Endothelial cell of umbilical vein (primary cell): ENCODE measurements around the gene FRG2B. TPM values are rescaled to one million over a fixed set of nuclear protein-coding genes. Genes with fewer than 3 reads are reported as not detected.
"Not testable (repeated sequence)": the region's sequence is repeated elsewhere in the genome, so short reads cannot be mapped to it uniquely, and the experiment has no call there.

Source experiments
- BruUV-seq: library from RNA; stranded (reverse); fragments of 400-500 nt; replicated peaks from 2 replicates; lab custom pipeline; 2021; lab: Mats Ljungman, UMichigan
- CTCF ChIA-PET: fragments of 300-600, 350-600 bp; sonication (Branson Sonifier 250); formaldehyde crosslinking; loops from one replicate; lab custom pipeline; 2021; ENCODE audit warnings: antibody characterized with exemption, inconsistent platforms; lab: Charles Lee
- POLR2A ChIA-PET: fragments of 300-600, 350-600 bp; sonication (Branson Sonifier 250); formaldehyde crosslinking; loops from one replicate; lab custom pipeline; 2021; ENCODE audit warnings: antibody characterized with exemption, inconsistent platforms; lab: Charles Lee
- DNase-seq: peaks from one replicate; pipeline ENCODE4 v3.0.0-alpha.2; 2011; ENCODE audit warnings: low read depth, low spot score
- FAIRE-seq: peaks from 2 replicates; lab custom pipeline; 2011; peaks lifted over from hg19 to GRCh38; lab: Jason Lieb, UNC
- H2AFZ ChIP-seq: 2 replicates; pipeline ENCODE4 v1.6.0; 2012; ENCODE audit warnings: low read depth, low read length, control low read depth, inconsistent platforms
- H3K27ac ChIP-seq: 2 replicates; pipeline ENCODE4 v1.5.1; 2011; ENCODE audit warnings: low read depth, mild to moderate bottlenecking, control low read depth, low read length, moderate library complexity; ENCODE audit not compliant: insufficient read depth
- H3K27me3 ChIP-seq, 2 experiments: 2 replicates each; pipeline versions ENCODE4 v1.6.0 to v1.6.1; 2011; ENCODE audit warnings: low read length in 2 of 2, mixed read lengths in 1 of 2; ENCODE audit not compliant: control insufficient read depth in 2 of 2, insufficient read depth in 2 of 2
- H3K36me3 ChIP-seq, 2 experiments: 2 replicates in 1 of 2; 3 replicates in 1 of 2; pipeline ENCODE4 v1.5.1; 2011; ENCODE audit warnings: low read length in 2 of 2, mild to moderate bottlenecking in 1 of 2, moderate library complexity in 1 of 2; ENCODE audit not compliant: control insufficient read depth in 2 of 2, insufficient read depth in 2 of 2; ENCODE audit errors: extremely low read depth in 1 of 2
- H3K4me1 ChIP-seq: 3 replicates; pipeline ENCODE4 v1.5.1; 2011; ENCODE audit warnings: mild to moderate bottlenecking, low read length; ENCODE audit not compliant: control insufficient read depth, insufficient read depth; ENCODE audit errors: extremely low read depth
- H3K4me2 ChIP-seq: 2 replicates; pipeline ENCODE4 v1.6.1; 2011; ENCODE audit warnings: low read length, control low read depth, mixed read lengths; ENCODE audit not compliant: insufficient read depth
- H3K4me3 ChIP-seq, 3 experiments: fragments of 200-600 bp in 1 of 3; sonication (generic), shearing (Covaris generic) in 1 of 3; replicated peaks in 1 of 3; 2 replicates each; pipeline ENCODE4 v1.5.1; 2011 to 2016; ENCODE audit warnings: control low read depth in 3 of 3, low read length in 3 of 3, mild to moderate bottlenecking in 2 of 3, inconsistent platforms in 1 of 3, low read depth in 1 of 3, moderate library complexity in 1 of 3; ENCODE audit not compliant: insufficient read depth in 1 of 3
- H3K79me2 ChIP-seq: 2 replicates; pipeline ENCODE4 v1.6.0; 2012; ENCODE audit warnings: low read length, inconsistent platforms; ENCODE audit not compliant: control insufficient read depth, insufficient read depth
- H3K9ac ChIP-seq: replicated peaks from 2 replicates; pipeline ENCODE3; 2011; ENCODE audit warnings: low read length, control low read depth; ENCODE audit not compliant: insufficient read depth; ENCODE audit errors: extremely low read depth
- H3K9me1 ChIP-seq: replicated peaks from 3 replicates; pipeline ENCODE4 v1.6.0; 2011; ENCODE audit warnings: mild to moderate bottlenecking, low read length; ENCODE audit not compliant: control insufficient read depth, insufficient read depth; ENCODE audit errors: extremely low read depth
- H3K9me3 ChIP-seq: replicated peaks from 2 replicates; pipeline ENCODE4 v1.5.1; 2012; ENCODE audit warnings: low read length, inconsistent platforms; ENCODE audit not compliant: control insufficient read depth, insufficient read depth
- H4K20me1 ChIP-seq: replicated peaks from 2 replicates; pipeline ENCODE3; 2011; ENCODE audit warnings: mild to moderate bottlenecking, low read length; ENCODE audit not compliant: control insufficient read depth, insufficient read depth; ENCODE audit errors: extremely low read depth
- EZH2 ChIP-seq: IDR thresholded peaks from 2 replicates; pipeline ENCODE4 v1.6.1; 2012; ENCODE audit warnings: borderline replicate concordance, low read depth, mild to moderate bottlenecking, moderate library complexity, low read length, inconsistent platforms; ENCODE audit not compliant: severe bottlenecking
- FOS ChIP-seq: IDR thresholded peaks from 2 replicates; pipeline ENCODE4 v1.6.1; 2011; ENCODE audit warnings: mild to moderate bottlenecking, low read length, moderate library complexity, borderline replicate concordance; ENCODE audit not compliant: insufficient read depth
- GATA2 ChIP-seq: IDR thresholded peaks from 2 replicates; pipeline ENCODE4 v1.7.0; 2011; ENCODE audit warnings: low read depth, mild to moderate bottlenecking, moderate library complexity, mixed read lengths, low read length; ENCODE audit not compliant: insufficient read length, insufficient read depth
- JUN ChIP-seq: IDR thresholded peaks from 2 replicates; pipeline ENCODE4 v1.6.1; 2011; ENCODE audit warnings: borderline replicate concordance, low read depth; ENCODE audit not compliant: insufficient read length, insufficient read depth
- MYC ChIP-seq: IDR thresholded peaks from one replicate; pipeline ENCODE4 v1.6.1; 2011; ENCODE audit warnings: mild to moderate bottlenecking, low read depth, low read length
- POLR2A ChIP-seq: IDR thresholded peaks from 2 replicates; pipeline ENCODE4 v1.6.1; 2012; ENCODE audit warnings: low read depth, mild to moderate bottlenecking, control low read depth, low read length
- POLR2AphosphoS5 ChIP-seq: IDR thresholded peaks from 2 replicates; pipeline ENCODE4 v1.6.1; 2012; ENCODE audit warnings: low read depth, mild to moderate bottlenecking, control low read depth, low read length, moderate library complexity; ENCODE audit not compliant: insufficient read depth
- dilution Hi-C: fragments of 300-500 bp; cut with MboI; formaldehyde crosslinking; loops from one replicate; pipeline ENCODE4 v1.15.0; 2019; ENCODE audit warnings: low sequenced_read_pairs; ENCODE audit not compliant: extremely low pct_ligation_motif_present
- intact Hi-C: fragments of 100-400 bp; cut with micrococcal nuclease; formaldehyde crosslinking; loops from one replicate; pipeline ENCODE4 v1.10.0; 2022
- polyA plus RNA-seq, 4 experiments: library from polyadenylated mRNA; depleted of rRNA in 3 of 4; stranded (reverse) in 3 of 4; unstranded in 1 of 4; fragments of >200 nt; gene quantifications; 2 replicates each; pipeline versions ENCODE4 v1.2.1 to v1.2.3, GENCODE V29; 2011 to 2012; ENCODE audit warnings: missing spikeins in 1 of 4
- total RNA-seq: library from RNA; stranded (reverse); gene quantifications from 2 replicates; pipeline ENCODE4 v1.2.3, GENCODE V29; 2021
- TF ChIP-seq, protein P1 (sequence below), 2 donors: IDR thresholded peaks; 1 replicate in 1 of 2; 2 replicates in 1 of 2; pipeline ENCODE4 v1.5.1; 2011; ENCODE audit warnings: low read length in 2 of 2, mild to moderate bottlenecking in 2 of 2, moderate library complexity in 2 of 2, control low read depth in 1 of 2, inconsistent platforms in 1 of 2, low read depth in 1 of 2; ENCODE audit not compliant: insufficient read depth in 1 of 2; ENCODE audit errors: extremely low read depth in 1 of 2
- TF ChIP-seq, protein P2 (sequence below): IDR thresholded peaks from 2 replicates; pipeline ENCODE4 v1.6.1; 2011; ENCODE audit not compliant: insufficient read depth, insufficient read length

Gene FRG2B
- total and polyA plus RNA-seq, 2 donors (not counting 3 experiments of a cell fraction or from before 2014, with no cell fraction given), result not detected

DNA sequence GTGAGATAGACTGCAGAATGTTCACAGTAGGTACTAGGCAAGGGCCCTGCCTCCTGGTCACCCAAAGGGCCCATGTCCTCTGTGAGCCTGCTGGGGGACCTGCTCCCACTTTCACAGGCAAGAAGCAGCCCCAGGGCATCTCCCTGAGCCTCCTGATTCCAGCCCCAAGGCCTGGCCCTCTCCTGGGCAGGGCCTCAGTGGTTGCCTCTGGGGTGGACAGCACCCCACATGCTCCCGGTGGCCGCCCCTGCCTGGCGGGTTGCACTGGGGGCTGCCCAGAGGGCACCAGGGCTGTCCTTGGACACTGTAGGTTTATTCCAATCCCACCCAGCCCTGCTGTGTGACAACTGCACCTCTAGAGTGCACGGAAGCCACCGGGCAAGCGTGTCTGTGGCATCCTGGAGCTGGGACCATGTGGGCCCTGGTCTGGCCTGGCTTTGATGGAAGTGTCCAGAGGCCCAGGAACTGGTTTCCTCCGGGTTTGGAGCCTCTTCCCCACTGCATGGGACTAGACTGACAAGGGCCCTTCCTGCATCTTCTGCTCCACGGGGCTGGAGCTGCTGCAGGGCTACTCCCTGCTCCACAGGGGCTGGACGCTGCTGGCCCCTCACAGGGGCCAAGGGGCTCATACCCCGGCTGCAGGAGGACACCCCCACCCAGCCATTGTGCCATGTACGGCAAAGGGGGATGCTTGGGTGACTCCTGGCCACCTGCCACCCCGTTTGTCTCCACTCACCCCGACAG lies 36.2 kb downstream of the FRG2B start:
- dilution Hi-C loops (no loop called here), intact Hi-C loops (no loop called here)
- no peak for TF ChIP-seq JUN
- no peak for TF ChIP-seq GATA2
- TF ChIP-seq FOS, result no peak
- no peak for TF ChIP-seq MYC
- TF ChIP-seq POLR2A, result no peak
- no peak for TF ChIP-seq EZH2
- TF ChIP-seq, protein P1, sequence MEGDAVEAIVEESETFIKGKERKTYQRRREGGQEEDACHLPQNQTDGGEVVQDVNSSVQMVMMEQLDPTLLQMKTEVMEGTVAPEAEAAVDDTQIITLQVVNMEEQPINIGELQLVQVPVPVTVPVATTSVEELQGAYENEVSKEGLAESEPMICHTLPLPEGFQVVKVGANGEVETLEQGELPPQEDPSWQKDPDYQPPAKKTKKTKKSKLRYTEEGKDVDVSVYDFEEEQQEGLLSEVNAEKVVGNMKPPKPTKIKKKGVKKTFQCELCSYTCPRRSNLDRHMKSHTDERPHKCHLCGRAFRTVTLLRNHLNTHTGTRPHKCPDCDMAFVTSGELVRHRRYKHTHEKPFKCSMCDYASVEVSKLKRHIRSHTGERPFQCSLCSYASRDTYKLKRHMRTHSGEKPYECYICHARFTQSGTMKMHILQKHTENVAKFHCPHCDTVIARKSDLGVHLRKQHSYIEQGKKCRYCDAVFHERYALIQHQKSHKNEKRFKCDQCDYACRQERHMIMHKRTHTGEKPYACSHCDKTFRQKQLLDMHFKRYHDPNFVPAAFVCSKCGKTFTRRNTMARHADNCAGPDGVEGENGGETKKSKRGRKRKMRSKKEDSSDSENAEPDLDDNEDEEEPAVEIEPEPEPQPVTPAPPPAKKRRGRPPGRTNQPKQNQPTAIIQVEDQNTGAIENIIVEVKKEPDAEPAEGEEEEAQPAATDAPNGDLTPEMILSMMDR (IDR thresholded peaks at IDR 0.05; ENCODE audit: extremely low read depth in 1 of 2, insufficient read depth in 1 of 2, low read depth in 1 of 2, low read length in 2 of 2), result no peak
- no peak for TF ChIP-seq POLR2AphosphoS5
- TF ChIP-seq, protein P2, sequence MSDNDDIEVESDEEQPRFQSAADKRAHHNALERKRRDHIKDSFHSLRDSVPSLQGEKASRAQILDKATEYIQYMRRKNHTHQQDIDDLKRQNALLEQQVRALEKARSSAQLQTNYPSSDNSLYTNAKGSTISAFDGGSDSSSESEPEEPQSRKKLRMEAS, result no peak
- H3K9ac ChIP-seq, result no peak overlapping the region
- no peaks in the 10 kb centered on the region for H3K4me1 ChIP-seq
- DNase-seq (no peak), FAIRE-seq (no peak)
- no peak overlapping the region for H3K27ac ChIP-seq
- no peak overlapping the region for H3K4me2 ChIP-seq
- H3K27me3 ChIP-seq, result no peaks in the 10 kb centered on the region
- BruUV-seq, result no TSS peak
- H3K9me1 ChIP-seq, result no peaks in the 10 kb centered on the region
- no peak overlapping the region for H2AFZ ChIP-seq
- H3K4me3 ChIP-seq, result no peak overlapping the region
- H4K20me1 ChIP-seq, result no peaks in the 10 kb centered on the region
- ChIA-PET CTCF (no interaction called here), POLR2A (no interaction called here)
- H3K36me3 ChIP-seq, result no peaks in the 10 kb centered on the region
- no peaks in the 10 kb centered on the region for H3K9me3 ChIP-seq
- H3K79me2 ChIP-seq, result no peaks in the 10 kb centered on the region

GRCh38 chr10:133577037-133577436 lies 49.6 kb downstream of the FRG2B start:
- intact Hi-C loops, dilution Hi-C loops, H3K4me3 ChIP-seq, H3K27me3 ChIP-seq, H4K20me1 ChIP-seq, H3K9ac ChIP-seq, H3K36me3 ChIP-seq, H3K9me3 ChIP-seq, H3K4me1 ChIP-seq, H3K27ac ChIP-seq, H3K4me2 ChIP-seq, H3K9me1 ChIP-seq, H3K79me2 ChIP-seq, FAIRE-seq, POLR2A ChIA-PET, DNase-seq, BruUV-seq, H2AFZ ChIP-seq, CTCF ChIA-PET: not testable (repeated sequence)
